Hindlimb muscle (tissue), 1 donor: Measurements from ENCODE around the gene ANGPTL4. TPM values are rescaled to one million over a fixed set of nuclear protein-coding genes. Genes with fewer than 3 reads are reported as not detected.
"Not testable (repeated sequence)": the region's sequence is repeated elsewhere in the genome, so short reads cannot be mapped to it uniquely, and the experiment has no call there.

Experiments used
- DNase-seq: peaks from one replicate; pipeline ENCODE4 v3.0.0-alpha.2; 2013
- polyA plus RNA-seq: library from polyadenylated mRNA; unstranded; fragments of 120-200 nt; gene quantifications from one replicate; pipeline ENCODE4 v1.2.1, GENCODE V29; 2013; ENCODE audit not compliant: insufficient read length

ANGPTL4 gene
- polyA plus RNA-seq, 1 donor: 3.6 TPM

DNA sequence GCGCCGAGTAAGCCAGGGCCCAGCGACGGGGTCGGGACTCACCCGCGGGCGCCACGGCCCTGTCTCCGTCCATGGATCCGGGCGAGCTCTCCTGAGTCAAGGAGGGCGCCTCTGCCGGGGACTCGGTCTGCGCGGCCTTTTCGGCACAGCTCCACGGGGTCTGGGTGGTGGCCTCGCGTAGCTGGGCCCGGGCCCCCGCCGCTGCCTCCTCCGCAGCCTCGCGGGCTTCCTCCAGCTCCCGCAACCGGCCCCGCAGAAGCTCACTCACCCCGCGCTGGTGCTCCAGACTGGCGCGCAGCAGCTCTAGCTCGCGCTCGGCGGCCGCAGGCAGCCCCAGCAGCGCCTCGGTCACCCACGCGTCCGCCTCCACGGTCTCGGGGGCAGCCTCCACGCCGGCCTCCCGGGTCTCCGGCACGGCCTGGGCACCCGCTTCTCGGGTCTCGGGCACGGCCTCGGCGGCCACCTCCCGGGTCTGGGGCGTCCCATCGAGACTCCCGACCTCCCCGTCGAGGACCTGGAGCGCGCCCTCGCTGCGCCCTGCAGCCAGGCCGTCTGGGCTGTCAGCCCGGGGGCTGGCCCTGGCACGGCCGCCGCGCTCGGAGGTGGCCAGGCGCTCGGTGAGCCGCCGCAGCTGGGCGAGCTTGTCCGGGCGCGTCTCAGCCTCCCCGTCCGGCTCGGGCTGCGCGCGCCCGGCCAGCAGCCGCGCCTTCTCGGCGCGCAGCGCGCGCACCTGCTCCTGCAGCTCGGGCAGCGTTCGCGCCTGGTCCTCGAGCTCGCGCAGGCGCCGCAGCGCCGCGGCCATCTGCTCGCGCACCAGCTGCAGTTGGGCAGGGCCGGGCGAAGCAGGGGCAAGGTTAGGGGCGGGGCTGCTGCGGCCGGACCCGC lies 29.3 kb upstream of the ANGPTL4 start:
- peak; percentile 80 for DNase-seq

DNA sequence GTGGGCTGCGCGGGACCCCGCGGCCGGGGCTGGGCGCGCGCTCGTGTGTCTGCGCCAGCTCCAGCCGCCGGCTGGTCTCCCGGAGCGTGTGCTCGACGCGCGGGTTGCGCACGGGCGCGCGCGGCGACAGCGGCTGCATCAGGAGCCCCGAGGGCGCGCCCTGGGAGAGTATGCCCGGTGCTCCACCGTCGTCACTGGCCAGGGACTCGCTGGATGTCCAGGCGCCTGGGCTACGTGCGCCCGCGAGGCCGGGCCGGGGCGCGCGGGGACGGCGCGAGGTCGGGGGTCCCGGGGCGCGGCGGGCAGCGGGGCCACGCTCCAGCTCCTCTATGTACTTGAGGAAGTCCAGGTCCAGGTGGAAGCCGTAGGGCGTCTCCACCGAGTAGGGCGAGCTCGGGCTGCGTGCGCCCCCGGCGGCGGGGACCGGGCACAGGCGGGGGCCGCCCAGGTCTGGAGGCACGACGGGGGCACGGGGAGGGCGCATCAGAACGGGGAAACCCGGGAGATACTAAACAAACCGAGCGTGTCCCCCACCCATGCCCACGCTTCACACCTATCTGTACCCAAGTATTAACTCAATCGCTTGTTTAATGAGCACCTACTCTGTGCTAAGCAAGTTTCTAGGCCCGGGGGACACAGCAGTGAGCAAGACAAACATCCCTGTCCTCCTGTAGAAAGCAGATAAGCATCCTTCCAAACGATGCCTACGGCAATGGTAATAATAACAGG lies 28.4 kb upstream of the ANGPTL4 start:
- no peak for DNase-seq

DNA sequence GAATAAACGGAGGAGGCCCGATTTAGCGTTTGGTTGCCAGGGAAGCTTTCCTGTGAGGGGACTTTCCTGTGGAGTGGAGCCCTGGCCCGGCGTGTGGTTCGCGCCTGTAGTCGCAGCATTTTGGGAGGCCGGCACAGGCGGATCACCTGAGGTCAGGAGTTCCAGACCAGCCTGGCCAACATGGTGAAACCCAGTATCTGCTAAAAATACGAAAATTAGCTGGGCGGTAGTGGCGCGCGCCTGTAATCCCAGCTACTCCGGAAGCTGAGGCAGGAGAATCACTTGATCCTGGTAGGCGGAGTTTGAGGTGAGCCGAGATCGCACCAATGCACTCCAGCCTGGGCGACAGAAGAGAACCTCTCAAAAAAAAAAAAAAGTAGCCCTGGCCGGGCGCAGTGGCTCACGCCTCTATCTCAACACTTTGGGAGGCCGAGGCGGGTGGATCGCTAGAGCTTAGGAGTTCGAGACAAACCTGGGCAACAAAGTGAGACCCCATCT lies 27.8 kb upstream of the ANGPTL4 start:
- DNase-seq: no peak

DNA sequence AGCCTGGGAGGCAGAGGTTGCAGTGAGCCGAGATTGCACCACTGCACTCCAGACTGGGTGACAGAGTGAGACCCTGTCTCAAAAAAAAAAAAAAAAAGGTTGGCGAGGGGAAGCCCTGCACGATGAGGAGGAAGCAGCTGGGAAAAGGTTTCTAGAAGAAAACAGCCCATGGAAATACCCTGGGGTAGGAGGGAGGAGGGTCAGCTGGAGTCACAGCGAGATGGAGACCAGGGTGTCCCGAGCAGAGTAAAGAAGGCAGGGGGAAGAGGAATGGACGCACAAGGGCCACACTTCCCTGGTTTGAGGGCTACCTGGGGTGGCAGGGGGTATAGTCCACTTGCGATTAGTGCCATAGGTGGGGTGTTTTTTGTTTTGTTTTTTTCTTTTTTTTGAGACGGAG lies 27.3 kb upstream of the ANGPTL4 start:
- DNase-seq: no peak

DNA sequence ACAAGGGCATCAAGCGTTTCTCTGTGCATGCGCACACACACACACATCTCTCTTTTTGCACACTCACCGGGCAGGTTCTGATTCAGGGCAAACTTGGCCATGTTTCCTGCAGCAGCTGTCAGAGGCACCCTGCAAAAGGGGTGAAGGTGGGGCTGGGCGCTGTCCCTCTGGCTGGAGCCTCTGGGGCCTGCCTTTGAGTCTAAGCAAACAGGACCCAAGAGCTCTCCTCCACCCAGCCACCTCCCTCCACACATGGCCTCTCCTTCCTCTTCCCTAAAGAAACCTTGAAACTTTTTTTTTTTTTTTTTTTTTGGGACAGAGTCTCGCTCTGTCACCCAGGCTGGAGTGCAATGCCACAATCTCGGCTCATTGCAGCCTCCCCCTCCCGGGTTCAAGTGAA lies 26.2 kb upstream of the ANGPTL4 start:
- no peak for DNase-seq

DNA sequence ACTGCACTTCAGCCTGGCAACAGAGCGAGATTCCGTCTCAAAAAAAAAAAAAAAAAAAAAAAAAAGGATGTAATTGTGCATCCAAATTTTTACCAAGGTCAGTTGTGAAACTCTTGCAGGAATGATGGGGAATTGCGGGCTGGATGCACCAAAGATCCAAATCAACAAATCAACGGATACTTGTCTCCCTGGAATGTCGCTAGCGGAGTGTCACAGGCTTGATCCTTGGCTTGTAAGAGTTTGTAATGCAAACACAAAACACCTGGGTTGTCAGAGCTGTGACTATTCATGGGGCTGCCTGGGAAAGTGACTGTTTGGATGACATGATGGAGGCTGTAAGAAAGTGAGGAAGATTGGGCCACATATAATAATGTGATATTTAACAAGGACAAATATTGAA lies 25.1 kb upstream of the ANGPTL4 start:
- DNase-seq: no peak

DNA sequence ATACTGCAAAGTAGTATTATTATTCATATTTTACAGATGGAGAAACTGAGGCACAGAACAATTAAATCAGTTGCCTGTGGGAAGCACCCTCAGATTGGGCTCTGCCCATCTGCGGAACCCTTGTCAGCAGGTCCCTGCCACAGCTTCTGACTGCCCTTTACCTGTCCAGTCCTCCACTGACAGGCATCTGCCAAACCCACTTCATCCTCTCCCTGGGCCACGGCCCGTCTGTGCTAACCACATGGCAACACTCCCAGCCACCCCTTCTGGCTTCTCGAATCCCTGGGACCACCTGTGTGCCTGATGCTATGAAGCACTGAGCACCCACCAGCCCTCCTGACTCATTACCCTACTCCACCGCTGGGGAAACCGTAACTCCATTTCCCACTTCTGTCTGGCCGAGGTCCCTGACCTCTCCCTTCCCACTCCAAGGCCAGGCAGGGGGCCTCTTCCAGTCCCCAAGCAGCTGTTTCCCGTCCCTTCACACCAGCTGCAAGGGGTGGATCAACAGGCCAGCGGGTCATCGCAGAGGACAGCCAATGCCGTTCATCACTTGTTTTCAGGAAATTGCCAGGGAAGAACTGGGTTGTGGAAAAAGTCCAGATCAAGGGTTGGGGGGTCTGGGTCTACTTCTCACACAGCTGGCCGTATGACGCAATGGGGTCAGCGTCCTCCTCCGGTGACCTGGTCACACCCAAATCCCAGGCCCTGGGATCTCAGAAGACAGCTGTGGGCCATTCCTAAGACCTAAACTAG lies 23.4 kb upstream of the ANGPTL4 start:
- DNase-seq: no peak

DNA sequence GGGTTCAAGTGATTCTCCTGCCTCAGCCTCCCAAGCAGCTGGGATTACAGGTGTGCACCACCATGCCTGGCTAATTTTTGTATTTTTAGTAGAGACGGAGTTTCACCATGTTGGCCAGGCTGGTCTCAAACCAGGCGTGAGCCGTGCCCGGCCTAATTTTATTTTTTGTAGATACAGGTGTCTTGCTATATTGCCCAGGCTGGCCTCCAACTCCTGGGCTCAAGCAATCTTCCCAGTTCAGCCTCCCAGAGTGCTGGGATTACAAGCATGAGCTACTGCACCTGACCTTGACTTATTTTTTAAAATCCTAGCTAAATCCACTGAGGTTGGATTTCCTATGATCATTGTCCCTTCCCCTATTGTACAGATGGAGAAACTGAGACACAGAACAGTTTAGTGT lies 22.5 kb upstream of the ANGPTL4 start:
- DNase-seq: not testable (repeated sequence)

DNA sequence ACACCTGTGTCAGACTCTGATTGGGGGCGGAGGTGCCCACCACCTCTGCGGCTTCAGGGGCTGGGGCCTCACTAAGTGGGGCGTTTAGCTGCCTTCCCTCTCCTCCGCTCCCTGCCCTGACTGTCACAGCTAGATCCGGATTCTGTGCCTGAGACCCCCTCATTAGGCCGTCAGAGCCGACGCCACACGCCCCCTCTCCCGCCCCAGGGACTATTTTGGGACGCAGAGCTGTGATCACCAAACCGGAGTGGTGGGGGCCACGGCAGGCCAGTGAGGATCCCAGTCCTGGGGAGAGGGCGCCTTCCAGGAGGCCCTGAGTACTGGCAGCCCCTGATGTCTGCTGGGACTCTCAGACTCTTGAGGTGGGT lies 21.7 kb upstream of the ANGPTL4 start:
- DNase-seq: no peak

DNA sequence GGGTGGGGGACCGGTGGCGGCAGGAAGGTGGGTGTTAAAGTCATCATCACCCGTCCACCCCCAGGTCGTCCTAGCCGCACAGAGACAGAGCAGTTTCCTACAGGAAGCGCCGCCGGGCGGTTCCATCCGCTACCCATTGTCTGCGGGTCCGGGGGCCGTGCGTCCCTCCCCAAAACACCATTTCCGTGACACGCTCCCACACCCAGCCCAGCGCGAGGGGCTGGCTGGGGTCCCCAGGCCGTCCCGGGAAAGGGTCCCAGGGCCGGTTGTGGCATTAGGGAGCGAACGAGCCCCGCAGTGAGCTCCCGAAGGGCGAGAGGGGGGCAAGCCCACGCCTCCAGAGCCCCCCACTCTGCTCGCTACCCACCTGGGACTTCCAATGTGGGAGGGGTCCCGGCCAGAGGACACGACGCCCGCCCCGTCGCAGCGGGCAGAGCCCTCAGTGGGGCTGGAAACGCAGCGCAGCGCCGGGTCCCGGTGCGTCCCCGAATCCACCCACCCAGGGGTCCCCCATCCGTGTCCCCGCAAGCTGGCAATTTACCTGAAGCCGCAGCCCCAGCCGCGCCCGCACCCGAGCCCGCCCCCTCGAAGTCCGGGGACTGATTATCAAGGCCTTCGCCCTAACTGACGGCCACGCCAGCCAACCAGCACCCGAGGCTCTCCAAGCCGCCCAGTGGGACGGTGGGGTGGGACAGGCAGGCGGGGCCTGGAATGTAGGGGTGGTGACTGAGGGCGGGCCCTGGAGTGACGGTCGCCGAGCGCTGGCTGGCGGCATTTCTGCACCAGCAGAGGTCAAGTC lies 21.1 kb upstream of the ANGPTL4 start, which contains the start of gene KANK3:
Gene KANK3, minus strand, starts transcription at position 579 of the 799 bp plus-strand sequence. CDS start 5,434 bp downstream, outside the sequence.
- DNase-seq: peak; percentile 85

DNA sequence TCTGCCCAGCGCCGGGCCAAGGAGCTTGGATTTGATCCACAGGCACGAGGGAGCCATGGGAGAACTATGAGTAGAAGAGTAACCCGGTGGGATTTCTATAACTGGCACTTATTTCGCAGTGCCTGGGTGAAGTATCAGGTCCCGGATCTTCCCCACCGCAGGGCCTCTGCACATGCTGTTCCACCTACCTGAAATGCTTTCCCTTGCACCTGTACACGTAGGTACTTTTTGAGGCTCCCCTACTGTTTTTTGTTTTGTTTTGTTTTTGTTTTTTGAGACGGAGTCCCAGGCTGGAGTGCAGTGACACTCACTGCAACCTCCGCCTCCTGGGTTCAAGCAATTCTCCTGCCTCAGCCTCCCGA lies 20.5 kb upstream of the ANGPTL4 start:
- DNase-seq: no peak

DNA sequence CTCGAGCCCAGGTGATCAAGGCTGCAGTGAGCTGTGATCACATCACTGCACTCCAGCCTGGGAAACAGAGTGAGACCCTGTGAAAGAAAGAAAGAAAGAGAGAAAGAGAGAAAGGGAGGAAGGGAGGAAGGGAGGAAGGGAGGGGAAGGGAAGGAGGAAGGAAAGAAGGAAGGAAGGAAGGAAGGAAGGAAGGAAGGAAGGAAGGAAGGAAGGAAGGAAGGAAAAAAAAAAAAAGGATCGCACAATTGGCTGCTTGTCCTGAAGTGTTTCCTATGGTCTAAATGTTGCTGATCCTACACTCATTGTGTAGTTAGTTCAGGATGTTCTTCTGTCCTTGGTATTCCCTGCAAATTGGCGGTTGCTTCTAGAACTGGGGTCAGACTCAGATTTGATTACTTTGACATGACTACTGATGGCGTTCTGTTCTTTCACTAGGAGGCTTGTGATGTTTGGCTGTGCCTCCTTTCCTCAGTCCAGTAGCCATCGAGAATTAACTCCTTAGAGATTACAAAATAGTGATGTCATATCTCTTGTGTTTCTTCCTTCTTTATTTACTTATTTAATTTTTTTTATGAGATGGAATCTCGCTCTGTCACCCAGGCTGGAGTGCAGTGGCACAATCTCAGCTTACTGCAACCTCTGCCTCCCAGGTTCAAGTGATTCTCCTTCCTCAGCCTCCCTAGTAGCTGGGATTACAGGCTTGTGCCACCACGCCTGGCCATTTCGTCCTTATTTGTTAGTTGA lies 14.2 kb upstream of the ANGPTL4 start:
- not testable (repeated sequence) for DNase-seq

DNA sequence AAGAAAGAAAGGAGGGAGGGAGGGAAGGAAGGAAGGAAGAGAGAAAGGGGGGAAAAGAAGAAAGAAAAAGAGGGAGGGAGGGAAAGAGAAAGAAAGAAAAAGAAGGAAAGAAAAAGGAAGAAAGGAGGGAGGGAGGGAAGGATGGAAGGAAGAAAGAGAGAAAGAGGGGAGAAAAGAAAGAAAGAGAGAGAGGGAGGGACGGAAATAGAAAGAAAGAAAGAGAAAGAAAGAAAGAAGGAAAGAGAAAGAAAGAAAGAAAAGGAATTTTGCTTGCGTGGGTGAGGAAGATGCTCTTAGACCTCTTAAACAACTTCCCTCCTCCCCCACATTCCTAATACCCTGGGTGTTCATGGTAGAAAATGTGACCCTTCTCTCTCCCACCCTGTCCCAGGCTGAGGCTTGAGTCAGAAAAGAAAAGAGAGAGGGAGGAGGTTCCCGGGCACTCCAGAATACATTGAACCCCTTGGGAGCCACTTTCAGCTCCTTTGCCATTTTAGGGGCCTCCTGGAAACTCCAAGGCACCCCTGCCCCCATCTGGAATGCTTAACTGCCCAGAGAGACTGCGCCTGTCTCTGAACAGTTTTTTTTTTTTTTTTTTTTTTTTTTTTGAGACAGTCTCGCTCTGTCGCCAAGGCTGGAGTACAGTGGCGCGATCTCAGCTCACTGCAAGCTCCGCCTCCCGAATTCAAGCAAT lies 11.7 kb upstream of the ANGPTL4 start:
- no peak for DNase-seq

DNA sequence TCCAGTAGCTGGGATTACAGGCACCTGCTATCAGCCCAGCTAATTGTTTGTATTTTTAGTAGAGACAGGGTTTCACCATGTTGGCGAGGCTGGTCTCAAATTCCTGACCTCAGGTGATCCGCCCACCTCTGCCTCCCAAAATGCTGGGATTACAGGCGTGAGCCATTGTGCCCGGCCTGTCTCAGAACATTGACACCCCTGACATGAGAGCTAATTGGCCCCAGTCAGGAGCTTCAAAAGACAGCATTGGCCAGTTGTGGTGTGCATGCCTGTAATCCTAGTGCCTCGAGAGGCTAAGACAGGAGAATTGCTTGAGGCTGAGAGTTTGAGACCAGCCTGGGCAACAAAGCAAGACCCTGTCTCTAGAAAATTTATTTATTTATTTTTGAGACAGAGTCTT lies 11.1 kb upstream of the ANGPTL4 start:
- DNase-seq: not testable (repeated sequence)

DNA sequence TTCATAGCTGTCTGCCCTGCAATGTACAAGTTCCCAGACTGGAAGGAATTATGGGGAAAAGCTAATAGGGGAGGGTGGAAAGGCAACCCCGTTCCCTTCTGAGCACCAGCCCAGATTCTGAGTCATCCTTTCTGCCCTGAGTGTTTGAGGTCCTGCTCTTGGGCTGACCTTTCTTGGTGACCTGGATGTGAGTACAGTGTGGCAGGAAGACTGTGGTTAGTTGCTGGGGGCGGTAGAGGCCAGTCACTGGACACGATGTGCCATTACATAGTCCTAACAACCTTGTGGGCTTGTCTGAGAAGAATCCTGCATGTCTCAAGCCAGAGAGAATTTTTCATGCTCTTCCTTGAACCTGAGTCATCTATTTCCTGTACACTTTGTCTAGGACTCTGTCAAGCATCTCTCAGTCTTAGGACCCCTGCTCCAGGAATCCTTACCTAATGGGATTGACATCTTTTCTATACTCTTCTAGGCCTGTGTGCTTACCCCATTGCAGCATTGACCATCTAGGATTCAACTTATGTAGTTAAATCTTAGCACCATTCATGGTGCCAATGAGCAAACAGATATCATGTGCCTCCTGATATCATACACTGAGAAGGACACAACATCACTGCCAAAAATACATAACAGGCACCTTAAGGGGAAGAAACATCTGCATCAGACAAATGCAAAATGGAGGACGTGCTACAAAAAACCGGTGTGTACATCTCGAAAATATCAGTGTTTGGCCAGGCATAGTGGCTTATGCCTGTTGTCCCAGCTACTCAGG lies 8.1 kb upstream of the ANGPTL4 start:
- no peak for DNase-seq

DNA sequence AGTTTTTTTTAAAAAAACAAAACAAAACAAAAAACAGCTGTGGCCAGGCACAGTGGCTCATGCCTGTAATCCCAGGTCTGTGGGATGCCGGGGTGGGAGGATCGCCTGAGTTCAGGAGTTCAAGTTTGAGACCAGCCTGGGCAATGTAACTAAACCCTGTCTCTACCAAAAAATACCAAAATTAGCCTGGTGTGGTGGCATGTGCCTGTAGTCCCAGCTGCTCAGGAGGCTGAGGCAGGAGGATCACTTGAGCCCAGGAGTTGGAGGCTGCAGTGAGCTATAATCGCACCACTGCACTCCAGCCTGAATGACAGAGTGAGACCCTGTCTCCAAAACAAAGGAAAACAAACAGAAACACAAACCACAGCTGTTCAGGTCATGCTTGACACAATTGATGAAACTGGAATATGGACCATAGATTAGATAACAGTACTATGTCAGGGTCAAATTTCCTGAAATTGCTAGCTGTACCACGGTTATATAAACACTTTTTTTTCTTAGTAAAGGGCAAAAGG lies 6.9 kb upstream of the ANGPTL4 start:
- DNase-seq: no peak

DNA sequence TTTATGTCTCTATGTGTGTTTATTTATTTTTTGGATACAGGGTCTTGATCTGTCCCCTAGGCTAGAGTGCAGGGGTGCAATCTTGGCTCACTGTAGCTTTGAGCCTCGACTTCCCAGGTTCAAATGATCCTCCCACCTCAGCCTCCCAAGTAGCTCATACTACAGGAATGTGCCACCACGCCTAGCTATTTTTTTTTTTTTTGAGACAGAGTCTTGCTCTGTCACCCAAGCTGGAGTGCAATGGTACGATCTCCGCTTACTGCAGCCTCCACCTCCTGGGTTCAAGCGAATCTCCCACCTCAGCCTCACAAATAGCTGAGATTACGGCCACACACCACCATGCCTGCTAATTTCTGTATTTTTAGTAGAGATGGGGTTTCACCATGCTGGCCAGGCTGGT lies 5.0 kb upstream of the ANGPTL4 start:
- DNase-seq: no peak

DNA sequence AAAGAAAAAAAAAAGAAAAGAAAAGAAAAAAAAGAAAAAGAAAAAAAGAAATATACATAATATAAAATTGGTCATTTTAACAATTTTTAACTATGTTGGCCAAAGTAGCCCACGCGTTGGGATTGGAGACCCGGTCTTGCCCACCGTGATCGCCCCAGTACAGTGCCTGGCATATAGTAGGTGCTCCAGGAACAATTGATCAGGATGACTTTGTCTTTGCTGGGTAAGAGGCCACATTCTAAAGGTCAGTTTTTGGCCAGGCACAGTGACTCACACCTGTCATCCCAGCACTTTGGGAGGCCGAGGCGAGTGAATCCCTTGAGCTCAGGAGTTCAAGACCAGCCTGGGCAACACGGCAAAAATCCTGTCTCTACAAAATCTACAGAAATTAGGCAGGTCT lies 3.8 kb upstream of the ANGPTL4 start:
- no peak for DNase-seq

DNA sequence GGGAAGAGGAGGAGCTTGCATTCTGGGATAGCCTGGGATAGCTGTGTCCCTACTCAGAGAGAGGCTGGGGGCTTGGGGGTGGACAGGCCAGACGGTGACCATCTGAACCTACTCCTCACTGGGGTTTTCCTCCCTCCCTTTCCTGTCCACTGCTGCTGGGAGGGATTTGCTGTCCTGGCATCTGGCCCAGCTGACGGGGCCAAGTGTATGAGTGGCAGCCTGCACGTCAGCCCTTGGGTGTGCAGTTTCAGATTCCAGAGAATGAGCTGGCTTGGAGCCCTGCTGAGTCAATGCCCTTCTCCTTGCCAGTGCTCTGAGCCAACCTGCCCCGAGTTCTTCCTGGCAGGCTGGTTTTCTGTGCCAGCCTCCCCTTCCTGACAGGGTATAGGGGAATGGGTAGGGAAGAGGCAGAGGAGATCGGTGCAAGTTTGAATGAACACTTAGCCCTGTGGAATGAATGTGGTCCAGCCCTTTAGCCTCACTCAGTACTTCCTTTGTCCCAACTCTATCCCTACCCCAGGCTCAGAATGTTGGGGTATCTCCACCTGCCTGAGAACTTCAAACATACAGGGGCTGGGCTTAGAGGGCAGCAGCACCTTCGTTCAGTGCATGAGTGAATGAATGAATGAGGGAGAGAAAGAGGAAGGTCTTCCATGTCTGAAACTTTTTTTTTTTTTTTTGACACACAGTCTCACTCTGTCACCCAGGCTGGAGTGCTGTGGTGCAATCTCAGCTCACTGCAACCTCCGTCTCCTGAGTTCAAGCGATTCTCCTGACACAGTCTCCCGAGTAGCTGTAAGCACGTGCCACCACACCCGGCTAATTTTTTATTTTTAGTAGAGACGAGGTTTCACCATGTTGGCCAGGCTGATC lies 1.8 kb upstream of the ANGPTL4 start:
- peak; percentile 86 for DNase-seq
